ENCODE data around the gene LYPD6.

Gene LYPD6

GRCh38 chr2:149357058-149357457 lies 26.7 kb downstream of the LYPD6 start:
- TF ChIP-seq CSDC2 (CRISPR knock-in tag; IDR thresholded peaks at IDR 0.05) (no peak), ISL1 (CRISPR knock-in tag; IDR thresholded peaks at IDR 0.05) (no peak), TSHZ2 (CRISPR knock-in tag; IDR thresholded peaks at IDR 0.05) (no peak), ARNTL (CRISPR knock-in tag; IDR thresholded peaks at IDR 0.05; ENCODE audit: borderline replicate concordance, low read depth) (no peak), CREB5 (CRISPR knock-in tag; IDR thresholded peaks at IDR 0.05; ENCODE audit: low read depth) (no peak), GLIS3 (CRISPR knock-in tag; IDR thresholded peaks at IDR 0.05) (no peak), ZNF70 (CRISPR knock-in tag; IDR thresholded peaks at IDR 0.05) (no peak), BACH2 (CRISPR knock-in tag; IDR thresholded peaks at IDR 0.05; ENCODE audit: borderline replicate concordance) (no peak), ZC3H10 (CRISPR knock-in tag; IDR thresholded peaks at IDR 0.05) (no peak), OSR1 (CRISPR knock-in tag; IDR thresholded peaks at IDR 0.05) (no peak)
- ATAC-seq: no peak

GRCh38 chr2:149360106-149360505 lies 29.7 kb downstream of the LYPD6 start:
- peak; percentile 89 for TF ChIP-seq CSDC2 (CRISPR knock-in tag; IDR thresholded peaks at IDR 0.05)
- TF ChIP-seq BACH2 (CRISPR knock-in tag; IDR thresholded peaks at IDR 0.05; ENCODE audit: borderline replicate concordance): no peak
- peak; percentile 87 for TF ChIP-seq ZFP3 (CRISPR knock-in tag; IDR thresholded peaks at IDR 0.05)
- TF ChIP-seq ZC3H10 (CRISPR knock-in tag; IDR thresholded peaks at IDR 0.05): peak; percentile 54; the same call in 1 of the 2 replicates
- peak; percentile 71; the same call in 1 of the 2 replicates for TF ChIP-seq OSR1 (CRISPR knock-in tag; IDR thresholded peaks at IDR 0.05)
- no peak; the same call in 1 of the 2 replicates for TF ChIP-seq CREB5 (CRISPR knock-in tag; IDR thresholded peaks at IDR 0.05; ENCODE audit: low read depth)
- no peak for TF ChIP-seq ZNF8 (CRISPR knock-in tag; IDR thresholded peaks at IDR 0.05)
- TF ChIP-seq SNAI2 (CRISPR knock-in tag; IDR thresholded peaks at IDR 0.05): no peak
- peak; percentile 54 for TF ChIP-seq ISL1 (CRISPR knock-in tag; IDR thresholded peaks at IDR 0.05)
- no peak for ATAC-seq

- ATAC-seq: no peak
Measured at GRCh38 chr2:149363958-149364357, 33.6 kb downstream of the LYPD6 start.

GRCh38 chr2:149364839-149365238 lies 34.5 kb downstream of the LYPD6 start:
- no peak for TF ChIP-seq PPARA (CRISPR knock-in tag; IDR thresholded peaks at IDR 0.05; ENCODE audit: borderline replicate concordance)
- ATAC-seq: no peak

More at GRCh38 chr2:149363958-149364357, 33.6 kb downstream of the LYPD6 start:
- TF ChIP-seq CSDC2 (CRISPR knock-in tag; IDR thresholded peaks at IDR 0.05) (no peak), SNAI2 (CRISPR knock-in tag; IDR thresholded peaks at IDR 0.05) (no peak), ESRRG (CRISPR knock-in tag; IDR thresholded peaks at IDR 0.05) (no peak), ZFP30 (CRISPR knock-in tag; IDR thresholded peaks at IDR 0.05) (no peak)

- TF ChIP-seq ZNF70 (CRISPR knock-in tag; IDR thresholded peaks at IDR 0.05) (no peak), CSDC2 (CRISPR knock-in tag; IDR thresholded peaks at IDR 0.05) (no peak), TOX (CRISPR knock-in tag; IDR thresholded peaks at IDR 0.05; ENCODE audit: borderline replicate concordance) (no peak), ZFP3 (CRISPR knock-in tag; IDR thresholded peaks at IDR 0.05) (no peak), GLIS3 (CRISPR knock-in tag; IDR thresholded peaks at IDR 0.05) (no peak), ZNF565 (CRISPR knock-in tag; conservative IDR thresholded peaks at IDR 0.05; ENCODE audit: low read depth) (no peak), OSR1 (CRISPR knock-in tag; IDR thresholded peaks at IDR 0.05) (no peak), PPARA (CRISPR knock-in tag; IDR thresholded peaks at IDR 0.05; ENCODE audit: borderline replicate concordance) (no peak), CSRNP3 (CRISPR knock-in tag; IDR thresholded peaks at IDR 0.05) (no peak), ZC3H10 (CRISPR knock-in tag; IDR thresholded peaks at IDR 0.05) (no peak), SNAI2 (CRISPR knock-in tag; IDR thresholded peaks at IDR 0.05) (no peak), ZFP30 (CRISPR knock-in tag; IDR thresholded peaks at IDR 0.05) (no peak)
- ATAC-seq: no peak; the same call in 2 of the 3 replicates
Measured at GRCh38 chr2:149365931-149366583, 35.7 kb downstream of the LYPD6 start.

All from SK-N-SH treated with all-trans-retinoic acid at 6 μM for 48 hours (cell line).